GM12878 (cell line): ENCODE measurements around the gene PGLYRP4. TPM values are rescaled to one million over a fixed set of nuclear protein-coding genes. Genes with fewer than 3 reads are reported as not detected.

Experiments
- ATAC-seq: fragments of 200-7000 bp; cut with Tn5 transposase; 3 replicates; pipeline ENCODE4 v1.9.1; 2020; ENCODE audit warnings: mild to moderate bottlenecking, moderate library complexity
- BruUV-seq: library from RNA; stranded (reverse); fragments of 400-500 nt; replicated peaks from 2 replicates; lab custom pipeline; 2021; lab: Mats Ljungman, UMichigan
- CTCF ChIA-PET: fragments of 300-600 bp; sonication (Branson Sonifier 250); formaldehyde crosslinking; extraction: SDS; loops from one replicate; lab custom pipeline; 2021; ENCODE audit warnings: inconsistent platforms; lab: Yijun Ruan, JAX
- POLR2A ChIA-PET: fragments of 350-600 bp; formaldehyde crosslinking; extraction: SDS; loops from one replicate; lab custom pipeline; 2021; ENCODE audit warnings: inconsistent platforms; lab: Charles Lee
- RAD21 ChIA-PET: fragments of 300-600 bp; sonication (Branson Sonifier 250); formaldehyde crosslinking; loops from one replicate; lab custom pipeline; 2023; ENCODE audit warnings: antibody characterized with exemption; ENCODE audit not compliant: unreplicated experiment; lab: Charles Lee
- SMC1A ChIA-PET: fragments of 300-600 bp; sonication (Branson Sonifier 250); formaldehyde crosslinking; loops from one replicate; lab custom pipeline; 2023; ENCODE audit not compliant: unreplicated experiment, uncharacterized antibody; lab: Charles Lee
- DNase-seq: peaks from one replicate; pipeline ENCODE4 v3.0.0-alpha.2; 2011; ENCODE audit warnings: low read depth, low spot score
- FAIRE-seq: peaks from 3 replicates; lab custom pipeline; 2011; peaks lifted over from hg19 to GRCh38; lab: Jason Lieb, UNC
- H2AFZ ChIP-seq: 2 replicates; pipeline ENCODE4 v1.6.0; 2011; ENCODE audit warnings: low read depth, low read length, control low read depth; ENCODE audit not compliant: control insufficient read depth
- H3K27ac ChIP-seq: 2 replicates; pipeline ENCODE4 v1.5.1; 2011; ENCODE audit warnings: control low read depth; ENCODE audit not compliant: control insufficient read depth, insufficient read depth
- H3K27me3 ChIP-seq, 2 experiments: replicated peaks in 1 of 2; 2 replicates each; pipeline versions ENCODE4 v1.6.0 to v1.6.1; 2011; ENCODE audit warnings: low read length in 1 of 2; ENCODE audit not compliant: control insufficient read depth in 2 of 2, insufficient read depth in 2 of 2
- H3K36me3 ChIP-seq, 2 experiments: 2 replicates each; pipeline ENCODE4 v1.5.1; 2011; ENCODE audit warnings: low read length in 1 of 2; ENCODE audit not compliant: control insufficient read depth in 2 of 2, insufficient read depth in 2 of 2
- H3K4me1 ChIP-seq: 2 replicates; pipeline ENCODE4 v1.6.1; 2011; ENCODE audit warnings: mild to moderate bottlenecking, low read length, moderate library complexity, mixed read lengths; ENCODE audit not compliant: control insufficient read depth, insufficient read depth
- H3K4me2 ChIP-seq: 2 replicates; pipeline ENCODE4 v1.6.0; 2011; ENCODE audit warnings: control low read depth; ENCODE audit not compliant: control insufficient read depth, insufficient read depth
- H3K4me3 ChIP-seq: fragments of 200-600 bp; sonication (generic); 2 replicates; pipeline ENCODE4 v1.5.1; 2016
- H3K79me2 ChIP-seq: 2 replicates; pipeline ENCODE4 v1.6.0; 2011; ENCODE audit warnings: low read length; ENCODE audit not compliant: control insufficient read depth, insufficient read depth
- H3K9ac ChIP-seq: 2 replicates; pipeline ENCODE4 v1.8.0; 2011; ENCODE audit warnings: low read length, control low read depth, mixed read lengths; ENCODE audit not compliant: control insufficient read depth, insufficient read depth
- H3K9me3 ChIP-seq: replicated peaks from 3 replicates; pipeline ENCODE4 v1.5.1; 2011; ENCODE audit warnings: mild to moderate bottlenecking, low read length; ENCODE audit not compliant: control insufficient read depth, insufficient read depth
- H4K20me1 ChIP-seq: 2 replicates; pipeline ENCODE4 v1.6.0; 2011; ENCODE audit not compliant: control insufficient read depth, insufficient read depth
- ASH2L ChIP-seq: fragments of 300-600, 200-600 bp; sonication (generic); IDR thresholded peaks from 2 replicates; pipeline ENCODE4 v1.6.1; 2017; ENCODE audit warnings: low read depth, mild to moderate bottlenecking, borderline replicate concordance
- BCL3 ChIP-seq: IDR thresholded peaks from 2 replicates; pipeline ENCODE4 v1.6.1; 2011; ENCODE audit warnings: borderline replicate concordance, low read depth, mild to moderate bottlenecking, moderate library complexity, low read length; ENCODE audit not compliant: insufficient read depth, poor library complexity, severe bottlenecking
- BHLHE40 ChIP-seq, 2 experiments: fragments of 450-650 bp in 1 of 2; IDR thresholded peaks; 2 replicates each; pipeline ENCODE4 v1.6.1; 2011 to 2017; ENCODE audit warnings: low read depth in 2 of 2, borderline replicate concordance in 1 of 2, improper control_type of control experiment in 1 of 2, low read length in 1 of 2, mild to moderate bottlenecking in 1 of 2
- FOS ChIP-seq: IDR thresholded peaks from 3 replicates; pipeline ENCODE4 v1.6.1; 2011; ENCODE audit warnings: borderline replicate concordance; ENCODE audit not compliant: insufficient read length; ENCODE audit errors: extremely low read depth
- LARP7 ChIP-seq: fragments of 450-650 bp; IDR thresholded peaks from 2 replicates; pipeline ENCODE4 v1.6.1; 2017; ENCODE audit warnings: mild to moderate bottlenecking
- PAX5 ChIP-seq: IDR thresholded peaks from 2 replicates; pipeline ENCODE4 v1.6.1; 2011; ENCODE audit warnings: low read depth, low read length, borderline replicate concordance
- POLR2AphosphoS2 ChIP-seq: IDR thresholded peaks from 2 replicates; pipeline ENCODE4 v1.6.1; 2011; ENCODE audit warnings: low read depth, mild to moderate bottlenecking, low read length, improper control_type of control experiment, moderate library complexity
- RAD51 ChIP-seq: fragments of 450-650 bp; IDR thresholded peaks from 2 replicates; pipeline ENCODE4 v1.6.1; 2016; ENCODE audit warnings: moderate library complexity, mild to moderate bottlenecking, inconsistent platforms
- SMC3 ChIP-seq: IDR thresholded peaks from 2 replicates; pipeline ENCODE4 v1.6.1; 2011; ENCODE audit warnings: low read length, improper control_type of control experiment, borderline replicate concordance
- SUZ12 ChIP-seq: fragments of 200-600 bp; sonication (generic); IDR thresholded peaks from one replicate; pipeline ENCODE4 v1.6.1; 2018; ENCODE audit warnings: antibody characterized with exemption, mild to moderate bottlenecking; ENCODE audit not compliant: unreplicated experiment
- USF1 ChIP-seq: IDR thresholded peaks from 2 replicates; pipeline ENCODE4 v1.6.1; 2011; ENCODE audit warnings: borderline replicate concordance, low read depth, mild to moderate bottlenecking, moderate library complexity, mixed read lengths, low read length; ENCODE audit not compliant: insufficient read depth; ENCODE audit errors: extremely low read length
- ZNF24 ChIP-seq: fragments of 450-650 bp; IDR thresholded peaks from 2 replicates; pipeline ENCODE4 v1.6.1; 2017; ENCODE audit warnings: antibody characterized with exemption, mild to moderate bottlenecking
- WGBS: methylation state at CpG from one replicate; pipeline ENCODE4 v1.1.6; 2016; ENCODE audit warnings: low lambda C conversion rate; ENCODE audit not compliant: insufficient replicate concordance, insufficient coverage; ENCODE audit errors: missing lambda C conversion rate; 5-methylcytosine and 5-hydroxymethylcytosine counted together
- in situ Hi-C: fragments of 300-500 bp; cut with MboI; formaldehyde crosslinking; loops from 9 replicates; pipeline ENCODE4 v1.14.3; 2018; ENCODE audit warnings: mixed read lengths
- intact Hi-C: fragments of 100-400 bp; cut with micrococcal nuclease; formaldehyde crosslinking; loops from one replicate; pipeline ENCODE4 v1.14.2; 2022; ENCODE audit not compliant: unreplicated experiment
- polyA plus RNA-seq, 11 experiments: library from polyadenylated mRNA; depleted of rRNA in 4 of 11; unstranded in 6 of 11; stranded (reverse) in 5 of 11; fragments of >200 nt; fragmentation: Nextera tagmentation in 4 of 11; fragmentation: Illumina TruSeq in 1 of 11; extraction: Ambion mirVana in 4 of 11; extraction: Trizol in 1 of 11; gene quantifications; 1 replicate in 1 of 11; 2 replicates in 10 of 11; pipeline versions ENCODE4 v1.2.1 to v1.2.3, GENCODE V29; 2011 to 2016; ENCODE audit warnings: inconsistent platforms in 2 of 11, missing spikeins in 2 of 11, low read depth in 1 of 11
- total RNA-seq, 4 experiments: library from RNA; depleted of rRNA in 3 of 4; stranded (reverse); fragments of >200 nt in 3 of 4; fragmentation: Illumina TruSeq in 1 of 4; extraction: Trizol in 1 of 4; gene quantifications; 2 replicates each; pipeline versions ENCODE4 v1.2.1 to v1.2.3, GENCODE V29; 2013 to 2021

PGLYRP4 gene
- total and polyA plus RNA-seq, 10 of the 15 experiments (the other 5 are each of a cell fraction or from before 2014, with no cell fraction given) = 0.22 to 3.0 (median 0.44) TPM

GRCh38 chr1:153374071-153374470 is 25.4 kb upstream of the PGLYRP4 start:
- ChIA-PET POLR2A (no interaction called here), SMC1A (no interaction called here), RAD21 (no interaction called here), CTCF (interaction anchor here (0.8 kb wide), 1 partner anchor 121 kb away, joined by 3 read pairs; no protein-coding TSS in a partner anchor)
- Histone ChIP-seq H2AFZ (no peak overlapping the region), H3K27me3 (no peaks in the 10 kb centered on the region), H3K27ac (no peak overlapping the region), H3K4me1 (no peaks in the 10 kb centered on the region), H3K9ac (no peak overlapping the region), H3K9me3 (no peaks in the 10 kb centered on the region), H3K4me2 (no peak overlapping the region), H3K4me3 (no peak overlapping the region), H3K79me2 (no peaks in the 10 kb centered on the region), H4K20me1 (no peaks in the 10 kb centered on the region), H3K36me3 (no peaks in the 10 kb centered on the region)
- WGBS = 11% methylated on average over 2 of the region's 2 CpGs
- intact Hi-C loops = no loop called here
- FAIRE-seq (no peak), DNase-seq (no peak), ATAC-seq (no peak)
- TF ChIP-seq FOS (no peak), BCL3 (no peak), ASH2L (no peak), SUZ12 (no peak), USF1 (no peak), ZNF24 (no peak), LARP7 (no peak), PAX5 (no peak), BHLHE40 (IDR thresholded peaks at IDR 0.05; ENCODE audit: borderline replicate concordance in 1 of 2, low read depth in 2 of 2, low read length in 1 of 2) (no peak), RAD51 (no peak), SMC3 (no peak), POLR2AphosphoS2 (no peak)
- BruUV-seq = no TSS peak
- in situ Hi-C loops = no loop called here
